Pancreas (tissue), 10 donors: ENCODE data around the gene NEK6. TPM values are rescaled to one million over a fixed set of nuclear protein-coding genes. Genes with fewer than 3 reads are reported as not detected.

ENCODE experiments used
- ATAC-seq, 4 donors: fragments of 200-7000 bp; cut with Tn5 transposase; one replicate each; pipeline versions ENCODE4 v1.8.0 to v1.9.1; 2020; ENCODE audit warnings: mild to moderate bottlenecking in 4 of 4, moderate library complexity in 4 of 4
- DNase-seq, 6 donors: peaks; one replicate each; pipeline ENCODE4 v3.0.0-alpha.2; 2020
- FAIRE-seq: peaks from 2 replicates; lab custom pipeline; 2012; peaks lifted over from hg19 to GRCh38; lab: Jason Lieb, UNC
- H3K27ac ChIP-seq, 4 donors: fragments of 200-600 bp; sonication (generic); 1 replicate in 3 of 4; 2 replicates in 1 of 4; pipeline versions ENCODE4 v1.5.0 to v1.8.0; 2020
- H3K27me3 ChIP-seq, 4 donors: fragments of 200-600 bp; one replicate each; pipeline ENCODE4 v1.8.0; 2021
- H3K36me3 ChIP-seq, 3 donors: fragments of 200-600 bp; sonication (generic) in 1 of 3; one replicate each; pipeline versions ENCODE4 v1.5.0 to v1.8.0; 2020 to 2021
- H3K4me1 ChIP-seq, 3 donors: fragments of 200-600 bp; one replicate each; pipeline ENCODE4 v1.8.0; 2021
- H3K4me3 ChIP-seq, 4 donors: fragments of 200-600 bp; sonication (generic) in 2 of 4; one replicate each; pipeline versions ENCODE4 v1.5.0 to v1.8.0; 2020 to 2021
- H3K9me3 ChIP-seq, 4 donors: fragments of 200-600 bp; one replicate each; pipeline ENCODE4 v1.8.0; 2021
- WGBS, 2 donors: extraction: QIAGEN DNeasy Blood & Tissue Kit; methylation state at CpG; one replicate each; pipeline ENCODE4 v1.1.7; 2013; 5-methylcytosine and 5-hydroxymethylcytosine counted together
- intact Hi-C, 3 donors: fragments of 100-400 bp; cut with DNase I; formaldehyde crosslinking; loops; one replicate each; pipeline versions ENCODE4 v1.11.1 to v1.14.2; 2022
- polyA plus RNA-seq, 2 donors: library from polyadenylated mRNA; stranded (reverse); fragments of 200-250 nt; gene quantifications; one replicate each; pipeline ENCODE4 v1.2.3, GENCODE V29; 2013
- total RNA-seq, 6 donors: library from RNA; stranded (reverse); fragmentation: NEBNext Ultra II Directional in 4 of 6; extraction: Animal tissue kit (Norgen Biotek cat#: 25700) in 4 of 6; gene quantifications; one replicate each; pipeline versions ENCODE4 v1.2.1 to v1.2.4, GENCODE V29; 2021 to 2023
- TF ChIP-seq, protein P1 (sequence below), 4 donors: fragments of 200-600 bp; sonication (generic) in 3 of 4; IDR thresholded peaks; one replicate each; pipeline versions ENCODE4 v1.5.0 to v1.8.0; 2021; ENCODE audit warnings: antibody characterized with exemption in 4 of 4
- donor health status: healthy with polysubstance abuse.
- donor health status: DM: no; HTN: no; CAD: no; lungs with moderate emphysema.
- donor health status: DM: no; HTN: no; CAD: no.
- donor health status: control.
- donor health status: control.
- donor health status: Bipolar disorder and iron deficiency.
- donor health status: DM: yes; HTN: yes; CAD: no.
- donor health status: DM: no; HTN: no; CAD: no.
- donor health status: DM: no; HTN: no; CAD: no.
- donor health status: DM: yes; HTN: yes; CAD: no.

Gene NEK6
- total and polyA plus RNA-seq, 8 donors, result 7.8 to 67.0 (median 29.7) TPM

GRCh38 chr9:124376329-124376728, 118.6 kb downstream of the NEK6 start:
- no peaks in the 10 kb centered on the region for H3K27me3 ChIP-seq

DNA sequence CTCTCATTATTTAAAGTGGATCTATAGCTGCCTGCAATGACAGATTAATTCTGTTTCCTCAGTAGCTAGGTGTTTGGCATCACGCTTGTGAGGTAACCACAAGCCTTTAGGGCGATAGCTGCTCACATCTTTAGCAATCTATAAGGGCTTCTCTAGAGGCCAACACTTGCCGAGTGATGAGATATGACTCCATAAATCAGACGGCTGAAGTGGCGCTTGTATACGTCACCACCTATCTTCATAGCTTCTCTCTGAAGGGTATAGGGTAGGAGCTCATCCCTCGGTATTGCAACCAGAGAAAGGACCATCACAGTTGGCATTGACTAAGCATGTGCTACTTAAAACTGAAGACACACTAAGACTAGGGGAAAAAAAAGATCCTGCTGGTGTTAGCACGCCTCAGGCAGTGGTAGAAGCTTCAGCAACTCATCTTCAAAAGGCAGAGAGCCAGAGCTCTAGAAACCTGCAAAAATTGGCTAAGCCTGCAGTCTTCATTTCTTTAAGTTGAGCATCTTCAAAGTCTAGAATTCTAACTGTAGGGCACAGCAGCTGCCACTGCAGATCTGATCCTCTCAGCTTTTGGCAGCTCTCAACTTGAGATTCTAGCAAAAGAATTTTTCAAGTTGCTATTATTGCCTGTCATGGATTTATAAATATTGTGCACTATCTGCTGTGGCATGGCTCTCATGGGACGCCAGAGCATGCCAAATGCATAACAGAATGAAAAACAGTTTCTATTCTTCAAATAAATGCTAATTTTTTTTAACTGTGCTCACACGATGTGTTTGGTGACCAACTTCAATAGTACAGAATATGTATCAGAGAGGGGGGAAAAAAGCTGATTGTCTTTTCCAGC, 120.0 kb downstream of the NEK6 start:
- Histone ChIP-seq H3K9me3 (no peaks in the 10 kb centered on the region), H3K4me3 (no peak overlapping the region), H3K4me1 (no peaks in the 10 kb centered on the region), H3K36me3 (no peaks in the 10 kb centered on the region), H3K27ac (no peak overlapping the region), H3K27me3 (no peaks in the 10 kb centered on the region)
- 84 to 87% methylated on average over 10 of the region's 10 CpGs for WGBS, 2 donors
- DNase-seq (no peak), FAIRE-seq (no peak), ATAC-seq (no peak)
- TF ChIP-seq, protein P1, sequence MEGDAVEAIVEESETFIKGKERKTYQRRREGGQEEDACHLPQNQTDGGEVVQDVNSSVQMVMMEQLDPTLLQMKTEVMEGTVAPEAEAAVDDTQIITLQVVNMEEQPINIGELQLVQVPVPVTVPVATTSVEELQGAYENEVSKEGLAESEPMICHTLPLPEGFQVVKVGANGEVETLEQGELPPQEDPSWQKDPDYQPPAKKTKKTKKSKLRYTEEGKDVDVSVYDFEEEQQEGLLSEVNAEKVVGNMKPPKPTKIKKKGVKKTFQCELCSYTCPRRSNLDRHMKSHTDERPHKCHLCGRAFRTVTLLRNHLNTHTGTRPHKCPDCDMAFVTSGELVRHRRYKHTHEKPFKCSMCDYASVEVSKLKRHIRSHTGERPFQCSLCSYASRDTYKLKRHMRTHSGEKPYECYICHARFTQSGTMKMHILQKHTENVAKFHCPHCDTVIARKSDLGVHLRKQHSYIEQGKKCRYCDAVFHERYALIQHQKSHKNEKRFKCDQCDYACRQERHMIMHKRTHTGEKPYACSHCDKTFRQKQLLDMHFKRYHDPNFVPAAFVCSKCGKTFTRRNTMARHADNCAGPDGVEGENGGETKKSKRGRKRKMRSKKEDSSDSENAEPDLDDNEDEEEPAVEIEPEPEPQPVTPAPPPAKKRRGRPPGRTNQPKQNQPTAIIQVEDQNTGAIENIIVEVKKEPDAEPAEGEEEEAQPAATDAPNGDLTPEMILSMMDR (IDR thresholded peaks at IDR 0.05), result no peak
- intact Hi-C loops, result no loop called here

More at GRCh38 chr9:124376329-124376728, 118.6 kb downstream of the NEK6 start:
- ATAC-seq (peak in 3 of 4 donors; percentile 32 to 55 (median 48)), FAIRE-seq (no peak), DNase-seq (no peak)
- Histone ChIP-seq H3K4me1 (no peaks in the 10 kb centered on the region), H3K4me3 (no peak overlapping the region), H3K9me3 (no peaks in the 10 kb centered on the region), H3K27ac (no peak overlapping the region), H3K36me3 (no peaks in the 10 kb centered on the region)
- TF ChIP-seq, protein P1 (IDR thresholded peaks at IDR 0.05), result no peak
- intact Hi-C loops, result no loop called here
- 22 to 26% methylated on average over 1 of the region's 1 CpG for WGBS, 2 donors

- H3K27ac ChIP-seq, result no peak overlapping the region
- H3K36me3 ChIP-seq, result no peaks in the 10 kb centered on the region
- H3K4me1 ChIP-seq, result peaks cover 9 to 22% (median 13%) of the 10 kb centered on the region in 3 donors
- no peaks in the 10 kb centered on the region for H3K27me3 ChIP-seq
- DNase-seq (no peak), ATAC-seq (no peak), FAIRE-seq (no peak)
- H3K9me3 ChIP-seq, result no peaks in the 10 kb centered on the region
- WGBS, 2 donors, result 83 to 90% methylated on average over 4 of the region's 4 CpGs
- no peak overlapping the region for H3K4me3 ChIP-seq
- intact Hi-C loops, result loop anchor here in 1 of 3 donors (10.0 kb wide), 1 partner anchor 257 kb away; no protein-coding TSS in a partner anchor
- TF ChIP-seq, protein P1 (IDR thresholded peaks at IDR 0.05), result no peak
These were observed 123.6 kb downstream of the NEK6 start for GRCh38 chr9:124381170-124381945.

DNA sequence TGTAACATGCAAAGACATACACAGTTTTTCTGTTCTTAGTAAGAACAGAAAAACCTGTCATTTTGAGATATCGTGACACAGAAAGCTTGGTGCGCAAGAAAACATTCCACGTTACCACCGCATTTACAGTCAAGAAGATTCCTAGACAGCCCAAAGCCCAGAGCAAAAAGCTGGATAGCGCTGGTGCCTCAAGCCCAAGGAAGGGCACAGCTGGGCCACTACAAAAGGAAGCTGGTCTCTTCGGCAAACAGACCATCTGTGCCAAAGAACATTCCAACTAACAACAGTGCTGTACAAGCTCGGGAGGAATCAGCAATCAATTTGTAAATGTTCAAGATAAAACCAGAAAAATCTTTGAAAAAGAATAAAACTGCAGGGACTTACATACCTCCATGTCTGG, 126.5 kb downstream of the NEK6 start:
- TF ChIP-seq, protein P1 (IDR thresholded peaks at IDR 0.05), result no peak
- no peak for FAIRE-seq
- no peaks in the 10 kb centered on the region for H3K27me3 ChIP-seq
- DNase-seq, result no peak
- no peaks in the 10 kb centered on the region for H3K9me3 ChIP-seq
- no peaks in the 10 kb centered on the region for H3K36me3 ChIP-seq
- intact Hi-C loops, result loop anchor here in 1 of 3 donors (10.0 kb wide), 1 partner anchor 259 kb away; no protein-coding TSS in a partner anchor
- WGBS, 2 donors, result 62 to 66% methylated on average over 7 of the region's 7 CpGs
- no peak overlapping the region for H3K4me3 ChIP-seq
- H3K4me1 ChIP-seq, result peaks cover 13 to 38% (median 24%) of the 10 kb centered on the region in 3 donors
- no peak overlapping the region for H3K27ac ChIP-seq
- ATAC-seq, result peak in 3 of 4 donors; percentile 21 to 52 (median 35)
